Fibroblast of lung (primary cell): ENCODE data around the gene MEOX2.

Experiments used
- EZH2 ChIP-seq: IDR thresholded peaks from 2 replicates; pipeline ENCODE4 v1.5.1; 2012; ENCODE audit warnings: low read length, control low read depth, mild to moderate bottlenecking; ENCODE audit errors: missing control alignments
- TF ChIP-seq, protein P1 (sequence below), 2 donors: IDR thresholded peaks in 1 of 2; conservative IDR thresholded peaks in 1 of 2; 1 replicate in 1 of 2; 2 replicates in 1 of 2; pipeline ENCODE4 v1.5.1; 2011 to 2012; ENCODE audit warnings: low read length in 2 of 2, control low read depth in 1 of 2, inconsistent platforms in 1 of 2, low read depth in 1 of 2, mild to moderate bottlenecking in 1 of 2

DNA sequence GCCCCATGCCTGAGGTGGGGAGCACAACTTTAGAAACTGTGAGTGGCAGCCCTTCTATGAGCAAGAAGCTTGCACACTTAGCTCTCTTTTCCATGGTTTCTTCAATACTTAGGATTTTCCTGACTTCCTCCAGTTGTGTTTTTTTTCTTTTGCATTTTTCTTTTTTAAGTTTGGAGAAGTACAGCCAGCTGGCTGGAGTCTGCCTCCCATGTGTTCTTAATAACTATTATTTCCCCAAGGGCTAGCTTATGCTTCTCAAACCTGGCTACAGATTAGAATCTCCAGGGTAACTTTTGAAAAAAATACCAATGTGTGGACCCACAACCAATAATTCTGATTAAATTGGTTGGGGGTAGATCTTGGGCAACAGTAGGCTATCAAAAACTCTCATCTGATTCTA, 37.4 kb upstream of the MEOX2 start:
- TF ChIP-seq, protein P1, sequence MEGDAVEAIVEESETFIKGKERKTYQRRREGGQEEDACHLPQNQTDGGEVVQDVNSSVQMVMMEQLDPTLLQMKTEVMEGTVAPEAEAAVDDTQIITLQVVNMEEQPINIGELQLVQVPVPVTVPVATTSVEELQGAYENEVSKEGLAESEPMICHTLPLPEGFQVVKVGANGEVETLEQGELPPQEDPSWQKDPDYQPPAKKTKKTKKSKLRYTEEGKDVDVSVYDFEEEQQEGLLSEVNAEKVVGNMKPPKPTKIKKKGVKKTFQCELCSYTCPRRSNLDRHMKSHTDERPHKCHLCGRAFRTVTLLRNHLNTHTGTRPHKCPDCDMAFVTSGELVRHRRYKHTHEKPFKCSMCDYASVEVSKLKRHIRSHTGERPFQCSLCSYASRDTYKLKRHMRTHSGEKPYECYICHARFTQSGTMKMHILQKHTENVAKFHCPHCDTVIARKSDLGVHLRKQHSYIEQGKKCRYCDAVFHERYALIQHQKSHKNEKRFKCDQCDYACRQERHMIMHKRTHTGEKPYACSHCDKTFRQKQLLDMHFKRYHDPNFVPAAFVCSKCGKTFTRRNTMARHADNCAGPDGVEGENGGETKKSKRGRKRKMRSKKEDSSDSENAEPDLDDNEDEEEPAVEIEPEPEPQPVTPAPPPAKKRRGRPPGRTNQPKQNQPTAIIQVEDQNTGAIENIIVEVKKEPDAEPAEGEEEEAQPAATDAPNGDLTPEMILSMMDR (conservative IDR thresholded peaks at IDR 0.05 in 1 of 2, IDR thresholded peaks at IDR 0.05 in 1 of 2; ENCODE audit: low read depth in 1 of 2, low read length in 2 of 2): no peak
- TF ChIP-seq EZH2: no peak
